Activated naive CD4-positive, alpha-beta T cell treated with anti-CD3 and anti-CD28 coated beads, Interleukin-2, amount 50 U/mL, for 72 hours (primary cell): ENCODE data around the gene NPRL2. TPM values are rescaled to one million over a fixed set of nuclear protein-coding genes. Genes with fewer than 3 reads are reported as not detected.

Experiments used
- total RNA-seq, 2 donors: library from RNA; stranded (reverse); gene quantifications; one replicate each; pipeline ENCODE4 v1.2.3, GENCODE V29; 2022

NPRL2 gene
- total RNA-seq, 2 donors from 2014 or later, result 42.3 to 50.7 TPM

Other genes starting within 250 kb of the NPRL2 start
- gene SEMA3F, start 195.5 kb downstream of the NPRL2 start, total RNA-seq, result under 1 TPM; 0.32 to 0.54 TPM
- not detected for gene GNAT1, start 159.2 kb downstream of the NPRL2 start, total RNA-seq
- not detected for gene SLC38A3, start 145.5 kb downstream of the NPRL2 start, total RNA-seq
- 100 to 1,000 TPM; 313 to 349 TPM for gene GNAI2, start 114.6 kb downstream of the NPRL2 start, total RNA-seq
- 1 to 10 TPM in 1 of 2 donors, under 1 TPM in 1; 0.77 to 4.1 TPM for gene SEMA3B, start 81.6 kb downstream of the NPRL2 start, total RNA-seq
- not detected for gene LSMEM2, start 71.7 kb downstream of the NPRL2 start, total RNA-seq
- gene IFRD2, start 58.3 kb downstream of the NPRL2 start, total RNA-seq, result 100 to 1,000 TPM in 1 of 2 donors, 10 to 100 TPM in 1; 63.8 to 100 TPM
- gene HYAL3, start 51.4 kb downstream of the NPRL2 start, total RNA-seq, result 1 to 10 TPM; 4.3 to 6.6 TPM
- 10 to 100 TPM; 19.4 to 26.0 TPM for gene NAA80, start 51.4 kb downstream of the NPRL2 start, total RNA-seq
- gene HYAL1, start 47.2 kb downstream of the NPRL2 start, total RNA-seq, result under 1 TPM in 1 of 2 donors, not detected in 1; 0.39 TPM
- 1 to 10 TPM; 4.2 to 6.1 TPM for gene HYAL2, start 28.0 kb downstream of the NPRL2 start, total RNA-seq
- gene TUSC2, start 22.6 kb downstream of the NPRL2 start, total RNA-seq, result 10 to 100 TPM; 10.7 to 20.1 TPM
- 10 to 100 TPM; 68.3 to 83.1 TPM for gene RASSF1, start 9.9 kb downstream of the NPRL2 start, total RNA-seq
- 1 to 10 TPM; 1.9 to 4.1 TPM for gene ZMYND10, start 5.0 kb downstream of the NPRL2 start, total RNA-seq
- gene CYB561D2, start 87 bp upstream of the NPRL2 start, total RNA-seq, result 10 to 100 TPM; 18.1 to 34.3 TPM
- gene TMEM115, start 8.7 kb upstream of the NPRL2 start, total RNA-seq, result 10 to 100 TPM; 10.9 to 15.1 TPM
- 1 to 10 TPM; 2.4 to 3.0 TPM for gene CACNA2D2, start 152.9 kb upstream of the NPRL2 start, total RNA-seq
- 10 to 100 TPM; 21.4 to 42.4 TPM for gene C3orf18, start 217.0 kb upstream of the NPRL2 start, total RNA-seq
- gene HEMK1, start 218.7 kb upstream of the NPRL2 start, total RNA-seq, result 10 to 100 TPM; 69.7 to 74.6 TPM